GM19035 (cell line): Measurements from ENCODE around the gene PAN3.
"Not testable (repeated sequence)": the region's sequence is repeated elsewhere in the genome, so short reads cannot be mapped to it uniquely, and the experiment has no call there.

Experiments
- ATAC-seq: cut with Tn5 transposase; IDR thresholded peaks from one replicate; pipeline ENCODE4 v1.9.1; 2021; ENCODE audit not compliant: unreplicated experiment

Gene PAN3

DNA sequence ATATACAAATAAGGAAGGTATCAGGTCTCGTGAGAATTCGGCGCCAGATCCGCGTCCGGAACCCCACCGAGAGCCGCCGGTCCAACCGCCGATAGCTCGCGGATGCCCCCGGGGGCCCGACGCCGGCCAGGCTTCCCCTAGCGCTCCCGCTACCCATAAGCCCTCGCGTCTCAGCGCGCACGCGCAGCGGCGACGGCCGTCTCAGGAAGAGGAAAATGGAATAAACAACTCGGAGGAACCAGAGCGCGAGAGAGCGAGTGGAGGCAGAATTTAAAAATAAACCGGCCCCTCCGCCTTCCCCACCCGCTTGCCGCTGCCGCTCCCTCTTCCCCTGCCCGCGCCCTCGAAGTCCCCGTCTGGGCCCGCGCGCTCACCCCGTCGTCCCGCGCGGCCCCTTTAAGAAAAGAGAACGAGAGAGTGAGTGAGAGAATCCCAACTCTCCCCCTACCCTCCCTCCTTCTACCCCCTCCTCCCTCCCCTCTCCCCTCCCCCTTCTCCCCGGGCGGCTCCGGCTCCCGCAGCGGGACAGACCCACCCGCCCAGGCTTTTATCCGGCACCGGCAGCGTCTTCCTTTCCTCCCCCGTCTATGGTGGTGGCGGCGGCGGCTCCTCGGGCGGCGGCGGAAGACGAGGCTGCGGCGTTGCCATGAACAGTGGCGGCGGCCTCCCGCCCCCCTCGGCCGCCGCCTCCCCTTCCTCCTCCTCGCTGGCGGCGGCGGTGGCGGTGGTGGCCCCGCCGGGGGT, at the start of gene PAN3:
TSS of gene PAN3 (plus strand) at position 534 of the 744 bp plus-strand sequence. CDS start at position 647, 113 bp downstream.
- ATAC-seq = peak; percentile 62

- no peak for ATAC-seq
These were observed 49.3 kb upstream of the PAN3 start for GRCh38 chr13:28089065-28089464.

- no peak for ATAC-seq
These were observed 45.9 kb upstream of the PAN3 start for GRCh38 chr13:28092431-28092830.

DNA sequence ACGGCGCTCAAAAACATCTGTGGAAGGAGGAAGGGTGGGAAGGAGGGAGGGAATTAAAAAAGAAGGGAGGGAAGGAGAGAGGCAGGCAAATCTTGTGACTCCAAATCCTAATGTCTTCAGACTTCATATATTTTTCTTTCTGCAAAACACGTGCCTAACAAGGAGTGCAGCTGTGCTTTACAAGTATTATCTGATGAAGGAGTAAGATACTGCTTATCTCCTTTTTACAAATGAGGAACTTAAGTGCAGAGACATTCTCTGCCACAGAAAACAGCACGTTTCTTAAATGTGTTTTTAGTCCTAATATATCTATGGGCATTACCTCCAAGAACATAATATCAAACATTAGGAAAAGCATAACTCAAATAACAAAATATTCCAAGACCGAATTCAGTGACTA, 44.5 kb upstream of the PAN3 start:
- no peak for ATAC-seq

- no peak for ATAC-seq
These were observed 44.0 kb upstream of the PAN3 start for GRCh38 chr13:28094306-28094705.

DNA sequence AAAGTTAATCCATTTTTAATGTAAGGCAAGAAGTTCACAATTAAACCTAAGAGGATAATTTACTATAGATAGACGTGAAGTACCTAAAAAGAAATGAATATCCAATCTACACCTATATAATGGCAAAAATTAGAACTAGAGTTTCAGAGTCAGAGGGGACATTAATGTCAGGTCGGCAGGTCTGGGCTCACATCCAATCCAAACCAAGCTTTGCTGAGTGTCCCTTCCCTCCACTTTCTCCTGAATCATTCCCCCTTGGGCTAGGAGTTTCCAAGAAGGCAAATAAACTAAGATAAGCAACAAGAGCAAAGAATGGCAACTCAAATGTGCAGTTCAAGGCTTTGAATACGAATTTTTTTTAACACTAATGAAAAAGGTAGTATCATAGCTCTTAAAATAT, 40.8 kb upstream of the PAN3 start:
- no peak for ATAC-seq

DNA sequence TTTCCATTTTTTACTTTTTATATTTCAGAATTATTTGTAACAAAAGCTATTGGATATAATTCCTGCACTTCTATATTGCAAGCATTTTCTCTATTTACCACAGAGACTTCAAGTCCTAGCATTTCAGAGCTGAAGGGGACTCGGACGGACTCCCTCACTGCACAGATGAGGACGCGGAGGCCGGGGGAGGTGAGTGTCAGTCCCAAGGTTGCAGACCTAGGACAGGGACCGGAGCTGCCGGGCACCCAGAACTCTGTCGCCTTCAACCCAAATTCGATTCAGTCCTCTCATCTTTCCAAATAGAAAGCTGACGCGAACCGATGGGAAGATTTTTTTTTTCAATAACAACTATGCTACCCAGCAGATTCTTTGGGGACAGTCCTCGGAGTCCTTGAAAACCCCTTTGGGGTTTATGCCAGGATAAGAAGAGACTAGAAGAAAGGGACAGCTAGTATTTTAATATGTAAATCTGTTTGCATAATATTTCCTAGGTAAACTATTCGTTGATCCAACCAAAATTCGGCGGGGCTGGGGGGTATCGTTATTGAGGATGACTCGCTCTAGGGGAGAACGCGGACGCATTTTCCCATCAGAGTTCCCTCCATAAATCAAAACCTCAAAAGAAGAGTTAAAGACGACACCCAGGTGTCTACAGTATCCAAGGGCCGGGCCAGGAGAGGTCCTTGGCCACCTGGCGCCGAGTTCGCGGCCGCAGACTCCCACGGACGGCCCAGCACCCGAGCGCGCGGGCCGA, 38.8 kb upstream of the PAN3 start:
- ATAC-seq = no peak

DNA sequence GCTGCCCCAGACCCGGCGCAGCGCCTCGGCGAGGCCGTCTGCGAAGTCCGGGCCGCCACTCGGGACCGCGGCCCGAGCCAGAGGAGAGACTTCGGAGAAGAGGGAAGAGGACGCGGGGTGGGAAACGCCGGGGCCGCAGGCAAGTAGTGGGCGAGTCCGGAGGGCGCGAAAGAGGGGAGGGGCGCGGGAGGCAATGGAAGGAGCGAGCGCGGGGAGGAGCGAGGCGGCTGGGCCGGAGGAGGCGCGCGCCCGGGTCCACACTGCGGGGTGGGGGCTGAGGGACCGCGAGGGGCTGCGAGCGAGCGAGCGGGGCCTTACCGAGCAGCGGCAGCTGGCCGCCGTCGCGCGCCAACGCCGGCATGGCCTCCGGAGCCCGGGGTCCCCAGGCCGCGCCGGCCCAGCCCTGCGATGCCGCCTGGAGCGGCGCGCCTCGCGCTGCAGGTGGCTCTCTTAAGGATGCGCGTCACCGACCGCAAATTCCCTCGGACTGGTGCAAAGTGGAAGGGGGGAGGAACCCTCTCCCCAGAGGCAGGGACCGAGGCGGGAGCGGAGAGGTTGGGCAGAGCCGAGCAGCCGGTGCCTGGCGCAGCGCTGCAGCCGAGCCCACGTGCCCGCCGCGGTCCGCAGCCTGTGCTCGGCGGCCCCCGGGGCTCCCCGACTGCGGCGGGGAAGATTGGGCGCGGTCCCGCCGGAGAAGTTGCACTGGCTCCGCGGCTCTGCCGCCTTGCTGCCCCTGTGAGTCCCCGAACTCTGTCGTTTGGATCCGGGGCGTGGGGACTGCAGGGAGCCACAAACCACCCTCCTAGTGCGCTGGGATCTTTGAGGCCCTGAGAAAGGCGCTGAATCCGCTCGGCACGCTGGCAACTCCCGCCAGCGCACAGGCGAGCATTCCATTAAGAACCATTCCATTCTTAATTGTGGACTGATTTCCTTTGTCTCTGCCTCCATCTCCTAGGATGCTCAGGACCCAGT, 37.9 kb upstream of the PAN3 start, which contains the start of gene FLT3:
TSS of gene FLT3 (minus strand) at position 427 of the 972 bp plus-strand sequence. CDS start at position 361, 66 bp downstream.
- ATAC-seq = peak; percentile 77

- not testable (repeated sequence) for ATAC-seq
These were observed 36.5 kb upstream of the PAN3 start for GRCh38 chr13:28101886-28102285.

GRCh38 chr13:28106976-28107375, 31.4 kb upstream of the PAN3 start:
- ATAC-seq = no peak

DNA sequence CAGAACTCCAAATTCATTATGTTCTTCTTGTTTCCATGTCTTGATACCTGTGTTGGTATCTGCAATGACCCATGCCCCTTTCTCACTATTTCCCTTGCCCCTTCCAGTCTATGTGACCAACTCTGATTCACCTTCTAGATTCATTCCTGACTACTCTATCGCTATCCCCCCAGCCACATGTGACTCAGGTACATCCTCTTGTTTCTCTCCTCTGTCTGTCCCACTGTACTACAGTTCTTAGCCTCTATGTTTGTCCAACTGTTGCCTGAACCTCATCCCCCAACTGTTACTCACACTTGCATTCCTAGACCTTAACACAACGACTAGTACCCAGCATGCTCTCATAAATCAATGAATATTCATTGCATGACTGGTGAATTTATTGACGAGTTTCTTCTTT, 27.9 kb upstream of the PAN3 start:
- ATAC-seq = no peak

GRCh38 chr13:28116736-28117135, 21.6 kb upstream of the PAN3 start:
- no peak for ATAC-seq

DNA sequence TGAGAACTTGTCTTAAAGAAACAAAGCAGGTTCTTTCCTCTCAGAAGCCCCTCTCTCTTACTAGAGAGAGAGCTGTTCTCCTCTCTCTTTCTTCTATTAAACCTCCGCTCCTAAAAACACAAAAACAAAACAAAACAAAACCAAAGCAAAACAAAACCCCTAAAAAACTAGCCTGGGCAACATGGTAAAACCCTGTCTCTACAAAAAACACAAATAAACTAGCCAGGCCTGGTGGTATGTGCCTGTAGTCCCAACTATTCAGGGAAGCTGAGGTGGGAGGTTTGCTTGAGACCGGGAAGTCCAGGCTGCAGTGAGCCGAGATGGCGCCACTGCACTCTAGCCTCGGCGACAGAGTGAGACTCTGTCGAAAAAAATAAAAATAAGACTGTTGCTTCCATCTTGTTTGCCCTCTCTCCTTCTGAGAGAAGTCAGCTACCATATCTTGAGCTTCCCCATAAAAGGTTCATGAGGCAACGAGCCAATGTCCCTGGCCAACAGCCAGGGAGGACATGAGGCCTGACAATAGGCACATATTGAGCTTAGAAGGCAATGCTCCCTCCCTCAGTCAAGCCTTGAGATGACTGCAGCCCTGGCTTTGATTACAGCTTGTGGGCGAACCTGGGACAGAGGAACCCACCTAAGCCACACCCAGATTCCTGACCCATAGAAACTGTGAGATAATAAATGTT, 20.5 kb upstream of the PAN3 start:
- ATAC-seq = no peak

DNA sequence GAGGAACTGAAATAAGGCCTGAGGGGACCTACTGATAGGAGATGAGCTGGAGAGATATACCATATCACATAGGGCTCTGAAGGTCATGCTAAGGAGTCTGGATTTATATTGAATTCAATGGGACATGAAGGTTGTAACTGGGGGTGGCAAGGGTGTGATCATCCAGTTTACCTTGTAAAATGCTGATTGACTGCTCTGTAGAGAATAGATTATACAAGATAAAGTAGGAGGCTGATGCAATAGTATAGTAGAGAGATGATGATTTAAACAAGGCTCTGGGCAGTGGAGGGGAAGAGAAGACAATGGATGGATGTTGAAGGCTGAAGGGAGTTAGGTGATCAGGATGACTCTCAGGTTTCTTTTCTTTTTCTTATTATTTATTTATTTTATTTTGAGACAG, 18.0 kb upstream of the PAN3 start:
- no peak for ATAC-seq

DNA sequence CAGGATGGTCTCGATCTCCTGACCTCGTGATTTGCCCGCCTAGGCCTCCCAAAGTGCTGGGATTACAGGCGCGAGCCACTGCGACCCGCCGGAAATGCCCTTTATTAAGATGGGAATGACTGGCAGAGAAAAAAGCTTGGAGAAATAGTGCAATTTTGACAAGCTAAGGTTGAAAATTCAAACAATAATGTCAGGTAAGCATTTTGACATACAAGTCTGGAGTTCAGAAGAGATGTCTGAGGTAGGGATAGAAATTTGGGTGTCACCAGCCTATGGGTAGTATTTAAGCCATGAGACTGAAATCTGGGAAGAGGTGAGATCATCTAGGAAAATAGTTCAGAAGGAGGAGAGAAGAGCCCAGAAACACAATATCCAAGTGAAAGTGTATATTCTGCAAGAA, 17.1 kb upstream of the PAN3 start:
- ATAC-seq = no peak

DNA sequence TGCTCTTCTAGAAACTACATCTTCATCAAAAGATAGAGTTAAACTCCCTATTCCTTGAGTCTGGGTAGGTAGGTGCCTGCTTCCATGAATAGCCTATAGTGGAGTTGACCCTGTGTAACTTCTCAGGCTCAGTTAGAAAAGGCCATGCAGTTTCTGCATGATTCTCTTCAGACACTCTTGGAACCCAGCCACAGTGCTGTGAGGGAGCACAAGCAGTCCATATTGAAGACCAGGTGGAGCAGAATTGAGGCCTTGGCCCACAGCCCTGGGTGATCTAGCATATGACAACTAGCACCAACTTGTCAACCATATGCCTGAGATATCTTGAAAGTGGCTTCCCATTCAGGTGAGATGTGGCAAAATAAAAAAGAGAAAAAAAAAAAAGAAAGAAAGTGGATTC, 10.3 kb upstream of the PAN3 start:
- ATAC-seq = no peak

GRCh38 chr13:28128926-28129325, 9.4 kb upstream of the PAN3 start:
- no peak for ATAC-seq

DNA sequence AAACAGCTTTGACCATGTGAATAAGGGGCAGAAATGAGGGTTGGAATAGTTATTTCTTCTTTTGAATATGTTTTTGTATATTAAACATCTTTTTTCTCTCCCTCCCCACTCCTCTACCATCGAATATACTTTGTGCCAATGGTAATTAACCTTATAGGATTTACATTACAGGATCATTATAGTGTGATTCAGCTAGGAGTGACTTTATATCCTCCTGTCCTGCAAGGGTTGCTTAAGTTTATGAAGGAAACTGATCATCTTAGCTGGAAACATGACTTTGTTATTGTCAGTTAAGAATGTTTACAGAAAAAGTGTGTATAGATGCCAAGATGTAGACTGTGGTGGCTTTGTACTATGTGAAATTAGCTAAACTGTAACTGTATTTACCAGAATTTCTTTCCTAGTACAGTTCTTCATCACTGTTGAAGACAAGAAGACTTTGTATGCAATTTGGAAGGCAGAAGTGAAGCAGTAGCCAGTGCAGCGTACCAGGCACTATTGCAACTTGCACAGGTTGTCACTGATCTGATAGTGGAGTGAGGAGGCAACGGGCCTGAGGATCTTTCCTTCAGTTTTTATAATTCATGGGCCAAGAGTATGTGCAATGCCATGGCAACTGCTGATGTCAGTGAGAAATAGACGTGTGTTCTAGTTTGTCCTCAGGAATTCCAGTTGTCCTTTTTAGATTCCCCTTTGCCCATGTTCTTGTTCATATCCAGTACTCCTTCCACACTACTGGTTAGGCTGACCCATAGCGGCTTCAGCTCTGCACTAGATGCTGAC, 8.2 kb upstream of the PAN3 start:
- ATAC-seq = no peak

- ATAC-seq = no peak
These were observed 6.7 kb upstream of the PAN3 start for GRCh38 chr13:28131646-28132045.

DNA sequence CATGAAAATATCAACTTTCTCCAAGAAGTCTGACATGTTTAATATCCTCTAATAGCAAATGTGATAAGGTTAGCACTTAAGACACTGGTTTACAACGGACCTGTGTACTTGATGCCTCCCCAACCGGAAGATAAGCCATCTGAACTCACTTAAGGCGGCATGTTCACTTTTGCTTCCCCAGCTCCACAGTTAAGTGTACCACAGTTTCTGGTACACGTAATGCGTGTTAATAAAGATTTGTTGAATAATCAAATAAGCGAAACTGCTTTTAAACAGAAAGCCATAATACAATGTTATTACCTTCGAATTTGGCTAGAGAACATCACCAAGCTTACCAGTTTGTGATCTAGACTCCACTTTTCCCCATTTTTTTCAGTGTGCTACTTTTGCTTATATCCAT, 1.4 kb upstream of the PAN3 start:
- ATAC-seq = no peak
